NT2/D1 (cell line): Measurements from ENCODE around the gene DLL1.

ENCODE experiments used
- SUZ12 ChIP-seq: IDR thresholded peaks from 2 replicates; pipeline ENCODE4 v1.6.1; 2011; ENCODE audit not compliant: insufficient read length, insufficient read depth; ENCODE audit errors: extremely low read depth
- YY1 ChIP-seq: IDR thresholded peaks from 2 replicates; pipeline ENCODE4 v1.6.1; 2011; ENCODE audit not compliant: insufficient read length, insufficient read depth
- ZNF274 ChIP-seq: IDR thresholded peaks from 2 replicates; pipeline ENCODE4 v1.6.1; 2011; ENCODE audit warnings: mild to moderate bottlenecking, low read depth, low read length

GRCh38 chr6:170272341-170273065 lies 18.4 kb downstream of the DLL1 start:
- TF ChIP-seq ZNF274 = no peak
- no peak for TF ChIP-seq YY1
- no peak for TF ChIP-seq SUZ12
